Astrocyte (in vitro differentiated cells and primary cell): Measurements from ENCODE around the gene SPC25. TPM values are rescaled to one million over a fixed set of nuclear protein-coding genes. Genes with fewer than 3 reads are reported as not detected.

Experiments used
- DNase-seq: peaks from one replicate; pipeline ENCODE4 v3.0.0-alpha.2; 2010; ENCODE audit warnings: low read depth
- FAIRE-seq: peaks from 2 replicates; lab custom pipeline; 2011; peaks lifted over from hg19 to GRCh38; lab: Jason Lieb, UNC
- H2AFZ ChIP-seq: 2 replicates; pipeline ENCODE4 v1.6.0; 2012; ENCODE audit warnings: low read depth, low read length, inconsistent platforms
- H3K27ac ChIP-seq: 2 replicates; pipeline ENCODE4 v1.5.1; 2011; ENCODE audit warnings: low read depth, low read length, inconsistent platforms
- H3K27me3 ChIP-seq: 2 replicates; pipeline ENCODE4 v1.6.0; 2011; ENCODE audit warnings: low read length, inconsistent platforms; ENCODE audit not compliant: insufficient read depth
- H3K36me3 ChIP-seq: 2 replicates; pipeline ENCODE4 v1.5.1; 2011; ENCODE audit warnings: low read length, inconsistent platforms; ENCODE audit not compliant: insufficient read depth
- H3K4me1 ChIP-seq: 2 replicates; pipeline ENCODE4 v1.5.1; 2011; ENCODE audit warnings: low read length, inconsistent platforms; ENCODE audit not compliant: insufficient read depth
- H3K4me2 ChIP-seq: 2 replicates; pipeline ENCODE4 v1.6.0; 2012; ENCODE audit warnings: low read length, inconsistent platforms
- H3K4me3 ChIP-seq: 2 replicates; pipeline ENCODE4 v1.5.1; 2011; ENCODE audit warnings: low read depth, mild to moderate bottlenecking, low read length, inconsistent platforms; ENCODE audit not compliant: insufficient read depth
- H3K79me2 ChIP-seq: 2 replicates; pipeline ENCODE4 v1.6.0; 2012; ENCODE audit warnings: mild to moderate bottlenecking, low read length, inconsistent platforms; ENCODE audit not compliant: insufficient read depth
- H3K9ac ChIP-seq: 2 replicates; pipeline ENCODE4 v1.6.0; 2012; ENCODE audit warnings: mild to moderate bottlenecking, low read length, inconsistent platforms
- H3K9me3 ChIP-seq: 2 replicates; pipeline ENCODE4 v1.5.1; 2012; ENCODE audit warnings: low read depth, mild to moderate bottlenecking, low read length, inconsistent platforms; ENCODE audit not compliant: insufficient read depth
- H4K20me1 ChIP-seq: 2 replicates; pipeline ENCODE4 v1.6.0; 2012; ENCODE audit warnings: low read length, inconsistent platforms; ENCODE audit not compliant: insufficient read depth
- H3K27ac Mint-ChIP-seq: one replicate; pipeline ENCODE4 v1.8.0; 2021; ENCODE audit warnings: mild to moderate bottlenecking, mixed read lengths; ENCODE audit not compliant: unreplicated experiment
- H3K27me3 Mint-ChIP-seq: one replicate; pipeline ENCODE4 v1.8.0; 2021; ENCODE audit warnings: low read depth, mixed read lengths; ENCODE audit not compliant: unreplicated experiment
- H3K36me3 Mint-ChIP-seq: one replicate; pipeline ENCODE4 v1.8.0; 2021; ENCODE audit warnings: low read depth, mixed read lengths; ENCODE audit not compliant: unreplicated experiment
- H3K4me1 Mint-ChIP-seq: one replicate; pipeline ENCODE4 v1.8.0; 2021; ENCODE audit warnings: low read depth, mixed read lengths; ENCODE audit not compliant: unreplicated experiment
- H3K4me3 Mint-ChIP-seq: one replicate; pipeline ENCODE4 v1.8.0; 2021; ENCODE audit warnings: mild to moderate bottlenecking, moderate library complexity, mixed read lengths; ENCODE audit not compliant: unreplicated experiment
- H3K9me3 Mint-ChIP-seq: one replicate; pipeline ENCODE4 v1.8.0; 2021; ENCODE audit warnings: mild to moderate bottlenecking, mixed read lengths; ENCODE audit not compliant: unreplicated experiment
- CTCF ChIP-seq: IDR thresholded peaks from 2 replicates; pipeline ENCODE4 v1.5.1; 2011; ENCODE audit warnings: low read depth, mild to moderate bottlenecking, inconsistent platforms, low read length, moderate library complexity; ENCODE audit not compliant: insufficient read depth
- EZH2 ChIP-seq: IDR thresholded peaks from 2 replicates; pipeline ENCODE4 v1.6.1; 2012; ENCODE audit warnings: mild to moderate bottlenecking, low read length, inconsistent platforms; ENCODE audit not compliant: insufficient read depth
- total RNA-seq: library from RNA; stranded (reverse); gene quantifications from 2 replicates; pipeline ENCODE4 v1.2.1, GENCODE V29; 2021

Gene SPC25
- total RNA-seq, 1 donor from 2014 or later = 1.6 TPM

DNA sequence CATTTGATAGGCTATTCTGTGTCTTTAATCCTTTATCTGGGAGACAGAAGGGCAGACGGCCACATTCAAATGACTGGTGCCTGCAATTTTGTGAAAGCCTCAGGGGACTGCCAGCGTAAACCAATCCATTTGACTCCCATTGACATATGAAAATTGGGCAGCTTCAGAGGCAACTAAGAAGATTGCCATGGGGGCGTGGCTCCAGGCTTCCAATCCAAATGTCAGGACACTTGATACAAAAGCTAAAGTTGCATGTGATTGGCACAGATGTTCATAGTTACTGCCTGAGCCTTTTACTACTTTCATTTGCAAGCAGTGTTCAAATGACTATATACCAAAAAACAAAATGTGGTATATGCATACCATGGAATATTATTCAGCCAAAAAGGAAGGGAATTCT is 42.0 kb downstream of the SPC25 start:
- no peaks in the 10 kb centered on the region for H3K36me3 Mint-ChIP-seq
- Histone ChIP-seq H3K79me2 (no peaks in the 10 kb centered on the region), H3K9ac (no peak overlapping the region), H3K9me3 (no peaks in the 10 kb centered on the region), H3K36me3 (no peaks in the 10 kb centered on the region), H3K4me2 (no peak overlapping the region), H4K20me1 (no peaks in the 10 kb centered on the region), H3K4me1 (no peaks in the 10 kb centered on the region), H3K27me3 (no peaks in the 10 kb centered on the region), H2AFZ (no peak overlapping the region), H3K27ac (no peak overlapping the region), H3K4me3 (no peak overlapping the region)
- peaks cover 5% of the 10 kb centered on the region for H3K4me1 Mint-ChIP-seq
- H3K4me3 Mint-ChIP-seq = no peak overlapping the region
- no peaks in the 10 kb centered on the region for H3K9me3 Mint-ChIP-seq
- FAIRE-seq (no peak), DNase-seq (no peak)
- no peaks in the 10 kb centered on the region for H3K27me3 Mint-ChIP-seq
- H3K27ac Mint-ChIP-seq = no peak overlapping the region
- TF ChIP-seq EZH2 (no peak), CTCF (no peak)

DNA sequence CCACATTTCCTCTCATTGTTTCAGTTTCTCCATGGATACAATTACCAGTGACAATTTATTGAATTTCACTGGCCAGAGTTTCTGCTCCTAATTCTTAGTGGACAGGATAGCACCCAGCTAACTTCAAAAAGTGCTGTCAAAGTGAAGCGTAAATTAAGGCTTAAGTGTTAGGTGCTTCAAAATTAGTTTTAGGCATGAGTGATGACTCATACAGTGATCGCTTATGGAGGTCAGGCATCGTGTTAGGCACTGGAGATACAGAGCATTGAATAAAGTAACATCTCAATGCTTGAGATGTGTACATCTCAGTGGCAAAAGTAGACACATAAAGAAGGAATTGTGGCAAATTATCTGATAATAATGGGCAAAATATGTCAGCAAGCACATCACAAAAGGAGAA is 47.0 kb downstream of the SPC25 start:
- Histone ChIP-seq H3K79me2 (no peaks in the 10 kb centered on the region), H4K20me1 (no peaks in the 10 kb centered on the region), H3K4me1 (no peaks in the 10 kb centered on the region), H3K36me3 (no peaks in the 10 kb centered on the region), H3K4me2 (no peak overlapping the region), H3K27me3 (no peaks in the 10 kb centered on the region), H3K4me3 (no peak overlapping the region), H3K9me3 (no peaks in the 10 kb centered on the region), H3K27ac (no peak overlapping the region), H3K9ac (no peak overlapping the region), H2AFZ (no peak overlapping the region)
- Mint-ChIP-seq H3K27me3 (no peaks in the 10 kb centered on the region), H3K4me3 (no peak overlapping the region), H3K9me3 (no peaks in the 10 kb centered on the region), H3K27ac (no peak overlapping the region), H3K4me1 (no peaks in the 10 kb centered on the region), H3K36me3 (no peaks in the 10 kb centered on the region)
- FAIRE-seq (no peak), DNase-seq (no peak)
- TF ChIP-seq EZH2 = no peak
- TF ChIP-seq CTCF = no peak

DNA sequence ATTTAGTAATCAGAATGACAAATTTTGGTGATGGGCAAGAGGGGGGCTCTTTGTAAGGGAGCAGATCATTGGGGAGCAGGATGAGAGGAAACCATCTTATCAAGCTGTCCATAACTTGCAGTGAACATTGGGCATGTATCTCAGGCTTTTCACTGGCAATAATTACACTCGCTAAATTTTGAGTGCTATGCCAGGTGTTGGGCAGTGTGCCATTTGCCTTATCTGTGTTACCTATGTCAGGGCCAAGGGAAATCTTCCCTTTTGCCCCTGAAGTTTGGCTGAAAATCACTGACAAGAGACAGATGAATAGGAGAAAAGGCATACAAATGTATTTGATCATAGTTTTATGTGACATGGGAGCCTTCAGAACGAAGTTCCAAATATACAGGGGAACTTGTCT is 48.8 kb downstream of the SPC25 start:
- no peaks in the 10 kb centered on the region for H3K79me2 ChIP-seq
- H2AFZ ChIP-seq = no peak overlapping the region
- H3K4me2 ChIP-seq = no peak overlapping the region
- H3K27ac ChIP-seq = no peak overlapping the region
- no peak overlapping the region for H3K9ac ChIP-seq
- DNase-seq (no peak), FAIRE-seq (no peak)
- peaks cover 2% of the 10 kb centered on the region for H3K27me3 Mint-ChIP-seq
- H3K4me3 Mint-ChIP-seq = no peak overlapping the region
- no peak overlapping the region for H3K27ac Mint-ChIP-seq
- H4K20me1 ChIP-seq = no peaks in the 10 kb centered on the region
- H3K36me3 Mint-ChIP-seq = no peaks in the 10 kb centered on the region
- H3K9me3 ChIP-seq = no peaks in the 10 kb centered on the region
- H3K4me1 ChIP-seq = no peaks in the 10 kb centered on the region
- H3K4me1 Mint-ChIP-seq = no peaks in the 10 kb centered on the region
- H3K36me3 ChIP-seq = no peaks in the 10 kb centered on the region
- no peak for TF ChIP-seq CTCF
- no peak overlapping the region for H3K4me3 ChIP-seq
- H3K9me3 Mint-ChIP-seq = no peaks in the 10 kb centered on the region
- H3K27me3 ChIP-seq = no peaks in the 10 kb centered on the region
